Trophoblast cell (in vitro differentiated cells and primary cell): ENCODE data around the gene MYH11.
A peak's percentile ranks its signal among the peaks of the same experiment; 100 is the strongest.

ENCODE experiments used
- DNase-seq, 2 donors: peaks; one replicate each; pipeline ENCODE4 v3.0.0-alpha.2; 2016
- H2AFZ ChIP-seq: 2 replicates; pipeline ENCODE4 v1.6.1; 2013; ENCODE audit warnings: low read length, moderate library complexity, mild to moderate bottlenecking; ENCODE audit not compliant: insufficient read depth, poor library complexity
- H2AK5ac ChIP-seq: 2 replicates; pipeline ENCODE4 v1.6.1; 2013; ENCODE audit warnings: mild to moderate bottlenecking, low read length
- H2BK120ac ChIP-seq: 2 replicates; pipeline ENCODE4 v1.6.1; 2013; ENCODE audit warnings: low read length, mild to moderate bottlenecking, moderate library complexity; ENCODE audit not compliant: insufficient read depth, poor library complexity
- H2BK12ac ChIP-seq: 2 replicates; pipeline ENCODE4 v1.6.1; 2013; ENCODE audit warnings: mild to moderate bottlenecking, low read length, moderate library complexity
- H2BK5ac ChIP-seq: 2 replicates; pipeline ENCODE4 v1.6.1; 2013; ENCODE audit warnings: low read length, low read depth, moderate library complexity, mild to moderate bottlenecking; ENCODE audit not compliant: poor library complexity
- H3K14ac ChIP-seq: 2 replicates; pipeline ENCODE4 v1.6.1; 2013; ENCODE audit warnings: mild to moderate bottlenecking, low read length
- H3K18ac ChIP-seq: 2 replicates; pipeline ENCODE4 v1.6.1; 2013; ENCODE audit warnings: mild to moderate bottlenecking, low read length
- H3K23ac ChIP-seq: 2 replicates; pipeline ENCODE4 v1.6.1; 2013; ENCODE audit warnings: low read length
- H3K27ac ChIP-seq: 2 replicates; pipeline ENCODE4 v1.5.1; 2013; ENCODE audit warnings: low read depth, mild to moderate bottlenecking, inconsistent platforms, low read length, moderate library complexity
- H3K27me3 ChIP-seq: 2 replicates; pipeline ENCODE4 v1.6.1; 2013; ENCODE audit warnings: inconsistent platforms, mild to moderate bottlenecking, low read length, moderate library complexity; ENCODE audit not compliant: insufficient read depth
- H3K36me3 ChIP-seq, 2 experiments: 1 replicate in 1 of 2; 2 replicates in 1 of 2; pipeline ENCODE4 v1.6.1; 2013; ENCODE audit warnings: low read length in 2 of 2, mild to moderate bottlenecking in 2 of 2, moderate library complexity in 1 of 2; ENCODE audit not compliant: insufficient read depth in 2 of 2, control insufficient read depth in 1 of 2
- H3K4ac ChIP-seq: 2 replicates; pipeline ENCODE4 v1.6.1; 2013; ENCODE audit warnings: low read depth, mild to moderate bottlenecking, low read length, moderate library complexity
- H3K4me1 ChIP-seq, 2 experiments: 1 replicate in 1 of 2; 2 replicates in 1 of 2; pipeline ENCODE4 v1.6.1; 2013; ENCODE audit warnings: low read length in 2 of 2, mild to moderate bottlenecking in 2 of 2, moderate library complexity in 1 of 2; ENCODE audit not compliant: insufficient read depth in 2 of 2, control insufficient read depth in 1 of 2
- H3K4me2 ChIP-seq: 2 replicates; pipeline ENCODE4 v1.6.1; 2013; ENCODE audit warnings: inconsistent platforms, mild to moderate bottlenecking, low read length, moderate library complexity
- H3K4me3 ChIP-seq: 2 replicates; pipeline ENCODE4 v1.5.1; 2013; ENCODE audit warnings: mild to moderate bottlenecking, low read depth, low read length, inconsistent platforms
- H3K79me1 ChIP-seq: one replicate; pipeline ENCODE4 v1.6.1; 2013; ENCODE audit warnings: low read length
- H3K79me2 ChIP-seq: 2 replicates; pipeline ENCODE4 v1.6.1; 2013; ENCODE audit warnings: low read length, mild to moderate bottlenecking; ENCODE audit not compliant: control insufficient read depth, insufficient read depth, poor library complexity
- H3K9ac ChIP-seq: 2 replicates; pipeline ENCODE4 v1.6.1; 2013; ENCODE audit warnings: mild to moderate bottlenecking, low read length
- H3K9me3 ChIP-seq: 2 replicates; pipeline ENCODE4 v1.6.1; 2013; ENCODE audit warnings: low read depth, mild to moderate bottlenecking, control low read depth, inconsistent platforms, low read length; ENCODE audit not compliant: insufficient read depth
- H4K12ac ChIP-seq: 2 replicates; pipeline ENCODE4 v1.6.1; 2013; ENCODE audit warnings: low read depth, mild to moderate bottlenecking, low read length, moderate library complexity
- H4K8ac ChIP-seq: 2 replicates; pipeline ENCODE4 v1.6.1; 2013; ENCODE audit warnings: low read depth, mild to moderate bottlenecking, low read length, moderate library complexity
- H4K91ac ChIP-seq: one replicate; pipeline ENCODE4 v1.6.1; 2013; ENCODE audit warnings: low read depth, mild to moderate bottlenecking, low read length, moderate library complexity
- whole genome bisulfite sequencing: extraction: QIAGEN DNeasy Blood & Tissue Kit; methylation state at CpG from one replicate; pipeline ENCODE4 v1.1.7; 2013; ENCODE audit warnings: missing lambda C conversion rate; ENCODE audit not compliant: insufficient read length, insufficient coverage; ENCODE audit errors: extremely low coverage; 5-methylcytosine and 5-hydroxymethylcytosine counted together

The MYH11 gene

GRCh38 chr16:15757630-15758251, 99.1 kb downstream of the MYH11 start:
- Histone ChIP-seq H3K23ac (no peak overlapping the region), H3K14ac (no peak overlapping the region), H3K4ac (no peak overlapping the region), H3K36me3 (no peaks in the 10 kb centered on the region), H2BK120ac (no peak overlapping the region), H3K79me1 (no peaks in the 10 kb centered on the region), H2AK5ac (no peak overlapping the region), H3K9me3 (no peaks in the 10 kb centered on the region), H2BK5ac (no peak overlapping the region), H3K4me3 (no peak overlapping the region), H3K27ac (no peak overlapping the region), H3K4me1 (no peaks in the 10 kb centered on the region), H4K12ac (no peak overlapping the region), H3K18ac (no peak overlapping the region), H3K4me2 (no peak overlapping the region), H3K27me3 (no peaks in the 10 kb centered on the region), H4K8ac (no peak overlapping the region), H3K79me2 (no peaks in the 10 kb centered on the region), H2BK12ac (no peak overlapping the region), H2AFZ (no peak overlapping the region), H4K91ac (no peak overlapping the region), H3K9ac (no peak overlapping the region)
- WGBS = no CpG with 5 or more reads among the region's 23 CpGs
- DNase-seq = no peak

DNA sequence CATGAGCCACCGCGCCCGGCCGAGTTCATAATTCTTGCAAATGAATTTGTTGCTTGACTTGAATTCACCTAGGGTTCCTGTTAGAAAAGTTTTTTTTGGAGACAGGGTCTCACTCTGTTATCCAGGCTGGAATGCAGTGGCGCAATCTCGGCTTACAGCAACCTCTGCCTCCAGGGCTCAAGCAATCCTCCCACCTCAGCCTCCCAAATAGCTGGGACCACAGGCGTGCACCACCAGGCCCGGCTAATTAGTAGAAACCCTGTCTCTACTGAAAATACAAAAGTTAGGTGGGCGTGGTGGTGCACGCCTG, 99.8 kb downstream of the MYH11 start:
- Histone ChIP-seq H3K4me2 (no peak overlapping the region), H3K14ac (no peak overlapping the region), H2AFZ (no peak overlapping the region), H3K4me3 (no peak overlapping the region), H3K9ac (no peak overlapping the region), H3K79me1 (no peaks in the 10 kb centered on the region), H2AK5ac (no peak overlapping the region), H3K23ac (no peak overlapping the region), H3K4me1 (no peaks in the 10 kb centered on the region), H3K18ac (no peak overlapping the region), H4K12ac (no peak overlapping the region), H2BK5ac (no peak overlapping the region), H3K9me3 (no peaks in the 10 kb centered on the region), H4K91ac (no peak overlapping the region), H2BK12ac (no peak overlapping the region), H3K4ac (no peak overlapping the region), H3K79me2 (no peaks in the 10 kb centered on the region), H3K27ac (no peak overlapping the region), H2BK120ac (no peak overlapping the region), H4K8ac (no peak overlapping the region), H3K36me3 (no peaks in the 10 kb centered on the region), H3K27me3 (no peaks in the 10 kb centered on the region)
- peak; percentile 11 to 33 for DNase-seq
- WGBS = no CpG with 5 or more reads among the region's 10 CpGs

GRCh38 chr16:15754821-15755534, 101.8 kb downstream of the MYH11 start:
- no peak overlapping the region for H2AK5ac ChIP-seq
- no peaks in the 10 kb centered on the region for H3K27me3 ChIP-seq
- no peak overlapping the region for H3K23ac ChIP-seq
- no peak overlapping the region for H4K8ac ChIP-seq
- H2BK12ac ChIP-seq = no peak overlapping the region
- WGBS = no CpG with 5 or more reads among the region's 8 CpGs
- no peak overlapping the region for H4K12ac ChIP-seq
- no peaks in the 10 kb centered on the region for H3K9me3 ChIP-seq
- DNase-seq = no peak
- no peak overlapping the region for H2AFZ ChIP-seq
- H3K4me2 ChIP-seq = no peak overlapping the region
- no peaks in the 10 kb centered on the region for H3K79me1 ChIP-seq
- no peak overlapping the region for H3K4ac ChIP-seq
- no peaks in the 10 kb centered on the region for H3K4me1 ChIP-seq
- H3K79me2 ChIP-seq = no peaks in the 10 kb centered on the region
- H3K18ac ChIP-seq = no peak overlapping the region
- no peaks in the 10 kb centered on the region for H3K36me3 ChIP-seq
- no peak overlapping the region for H4K91ac ChIP-seq
- H3K14ac ChIP-seq = no peak overlapping the region
- no peak overlapping the region for H3K4me3 ChIP-seq
- H2BK5ac ChIP-seq = no peak overlapping the region
- H3K9ac ChIP-seq = no peak overlapping the region
- H2BK120ac ChIP-seq = no peak overlapping the region
- H3K27ac ChIP-seq = no peak overlapping the region

DNA sequence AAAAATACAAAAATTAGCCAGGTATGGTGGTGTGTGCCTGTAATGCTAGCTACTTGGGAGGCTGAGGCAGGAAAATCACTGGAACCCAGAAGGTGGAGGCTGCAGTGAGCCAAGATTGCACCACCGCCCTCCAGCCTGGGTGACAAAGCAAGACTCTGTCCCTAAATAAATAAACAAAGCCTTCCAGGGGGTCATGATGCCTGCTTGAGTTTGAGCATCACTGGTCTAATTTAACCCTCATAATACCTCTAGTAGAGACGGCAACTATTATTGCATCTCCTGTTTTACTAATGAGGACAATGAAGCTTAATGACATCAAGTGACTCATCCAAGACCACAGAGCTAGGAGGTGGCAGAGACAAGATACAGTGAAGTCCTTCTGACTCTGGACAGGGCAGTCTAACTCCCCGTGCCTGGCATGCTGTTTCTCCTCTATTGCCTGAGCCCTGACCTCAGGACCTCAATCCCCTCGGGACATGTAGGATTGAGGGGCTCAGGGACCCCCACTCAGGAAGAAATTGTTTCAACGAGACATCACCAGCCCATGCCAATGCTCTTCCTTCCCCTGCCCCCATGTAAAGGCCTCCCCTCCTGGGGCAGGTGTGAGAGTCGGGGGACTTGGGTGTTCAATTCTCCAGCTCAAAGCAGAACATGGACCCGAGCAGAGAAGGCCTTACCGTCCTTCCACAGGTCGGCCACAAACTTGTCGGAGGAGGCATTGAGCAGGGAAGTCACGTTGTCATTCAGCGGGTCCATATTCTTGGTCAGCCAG, 103.9 kb downstream of the MYH11 start:
- no peak overlapping the region for H3K14ac ChIP-seq

More for the DNA sequence above, 103.9 kb downstream of the MYH11 start:
- no peak overlapping the region for H2BK5ac ChIP-seq
- no peak overlapping the region for H2AK5ac ChIP-seq
- H4K8ac ChIP-seq = no peak overlapping the region
- H3K36me3 ChIP-seq = no peaks in the 10 kb centered on the region
- H3K79me1 ChIP-seq = no peaks in the 10 kb centered on the region
- no peak overlapping the region for H3K4me3 ChIP-seq
- H3K27ac ChIP-seq = no peak overlapping the region
- H3K79me2 ChIP-seq = no peaks in the 10 kb centered on the region
- H2BK120ac ChIP-seq = no peak overlapping the region
- no peaks in the 10 kb centered on the region for H3K4me1 ChIP-seq
- H3K4ac ChIP-seq = no peak overlapping the region
- H3K9me3 ChIP-seq = no peaks in the 10 kb centered on the region
- H2AFZ ChIP-seq = no peak overlapping the region
- H3K18ac ChIP-seq = no peak overlapping the region
- H3K4me2 ChIP-seq = no peak overlapping the region
- no peak overlapping the region for H4K12ac ChIP-seq
- H4K91ac ChIP-seq = no peak overlapping the region
- whole genome bisulfite sequencing = no CpG with 5 or more reads among the region's 12 CpGs
- no peak overlapping the region for H2BK12ac ChIP-seq
- no peak overlapping the region for H3K9ac ChIP-seq
- no peak overlapping the region for H3K23ac ChIP-seq
- DNase-seq = no peak
- H3K27me3 ChIP-seq = no peaks in the 10 kb centered on the region
